IMR-90 (cell line): Measurements from ENCODE around the gene PDS5A.

Source experiments
- BHLHE40 ChIP-seq: fragments of 150-350 bp; IDR thresholded peaks from 2 replicates; pipeline ENCODE4 v1.6.1; 2016; ENCODE audit warnings: mild to moderate bottlenecking, low read depth, low read length
- FOS ChIP-seq: fragments of 150-350 bp; IDR thresholded peaks from 2 replicates; pipeline ENCODE4 v1.6.1; 2016; ENCODE audit warnings: low read depth, low read length
- MAFK ChIP-seq: IDR thresholded peaks from 2 replicates; pipeline ENCODE4 v1.6.1; 2012; ENCODE audit warnings: low read depth, low read length, improper control_type of control experiment
- MXI1 ChIP-seq: IDR thresholded peaks from 2 replicates; pipeline ENCODE4 v1.6.1; 2012; ENCODE audit warnings: low read depth, mild to moderate bottlenecking, low read length, moderate library complexity, borderline replicate concordance
- POLR2A ChIP-seq: IDR thresholded peaks from 2 replicates; pipeline ENCODE4 v1.6.1; 2012; ENCODE audit warnings: mild to moderate bottlenecking, low read depth, low read length
- RAD21 ChIP-seq: IDR thresholded peaks from 2 replicates; pipeline ENCODE4 v1.6.1; 2012; ENCODE audit warnings: low read length, improper control_type of control experiment
- RCOR1 ChIP-seq: IDR thresholded peaks from 2 replicates; pipeline ENCODE4 v1.6.1; 2012; ENCODE audit warnings: mild to moderate bottlenecking, low read length, improper control_type of control experiment; ENCODE audit not compliant: insufficient replicate concordance
- TF ChIP-seq, protein P1 (sequence below): fragments of 150-350 bp; IDR thresholded peaks from 2 replicates; pipeline ENCODE4 v1.6.1; 2016; ENCODE audit warnings: low read depth, mild to moderate bottlenecking, low read length, moderate library complexity, borderline replicate concordance
- TF ChIP-seq, protein P2 (sequence below): conservative IDR thresholded peaks from 2 replicates; pipeline ENCODE4 v1.5.1; 2012; ENCODE audit warnings: mild to moderate bottlenecking, low read depth, low read length, improper control_type of control experiment

DNA sequence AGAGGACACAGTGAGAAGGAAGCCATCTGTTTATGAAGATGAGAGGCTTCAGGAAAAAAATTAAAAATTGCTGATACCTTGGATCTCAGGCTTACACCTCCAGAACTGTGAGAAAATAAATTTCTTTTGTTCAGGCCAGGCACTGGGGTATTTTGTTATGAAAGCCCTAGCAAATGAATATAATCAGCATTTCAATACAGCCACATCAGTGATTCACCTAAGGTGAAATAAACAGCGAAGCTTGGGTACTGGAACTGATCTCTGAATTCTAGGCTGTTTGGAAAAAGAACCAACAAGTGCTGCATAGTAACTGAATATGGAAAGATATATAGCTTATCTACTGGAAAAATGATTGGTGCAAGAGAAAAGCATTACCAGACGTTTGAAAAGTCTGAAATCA is 88.5 kb downstream of the PDS5A start:
- TF ChIP-seq, protein P1, sequence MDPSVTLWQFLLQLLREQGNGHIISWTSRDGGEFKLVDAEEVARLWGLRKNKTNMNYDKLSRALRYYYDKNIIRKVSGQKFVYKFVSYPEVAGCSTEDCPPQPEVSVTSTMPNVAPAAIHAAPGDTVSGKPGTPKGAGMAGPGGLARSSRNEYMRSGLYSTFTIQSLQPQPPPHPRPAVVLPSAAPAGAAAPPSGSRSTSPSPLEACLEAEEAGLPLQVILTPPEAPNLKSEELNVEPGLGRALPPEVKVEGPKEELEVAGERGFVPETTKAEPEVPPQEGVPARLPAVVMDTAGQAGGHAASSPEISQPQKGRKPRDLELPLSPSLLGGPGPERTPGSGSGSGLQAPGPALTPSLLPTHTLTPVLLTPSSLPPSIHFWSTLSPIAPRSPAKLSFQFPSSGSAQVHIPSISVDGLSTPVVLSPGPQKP: no peak
- TF ChIP-seq, protein P2, sequence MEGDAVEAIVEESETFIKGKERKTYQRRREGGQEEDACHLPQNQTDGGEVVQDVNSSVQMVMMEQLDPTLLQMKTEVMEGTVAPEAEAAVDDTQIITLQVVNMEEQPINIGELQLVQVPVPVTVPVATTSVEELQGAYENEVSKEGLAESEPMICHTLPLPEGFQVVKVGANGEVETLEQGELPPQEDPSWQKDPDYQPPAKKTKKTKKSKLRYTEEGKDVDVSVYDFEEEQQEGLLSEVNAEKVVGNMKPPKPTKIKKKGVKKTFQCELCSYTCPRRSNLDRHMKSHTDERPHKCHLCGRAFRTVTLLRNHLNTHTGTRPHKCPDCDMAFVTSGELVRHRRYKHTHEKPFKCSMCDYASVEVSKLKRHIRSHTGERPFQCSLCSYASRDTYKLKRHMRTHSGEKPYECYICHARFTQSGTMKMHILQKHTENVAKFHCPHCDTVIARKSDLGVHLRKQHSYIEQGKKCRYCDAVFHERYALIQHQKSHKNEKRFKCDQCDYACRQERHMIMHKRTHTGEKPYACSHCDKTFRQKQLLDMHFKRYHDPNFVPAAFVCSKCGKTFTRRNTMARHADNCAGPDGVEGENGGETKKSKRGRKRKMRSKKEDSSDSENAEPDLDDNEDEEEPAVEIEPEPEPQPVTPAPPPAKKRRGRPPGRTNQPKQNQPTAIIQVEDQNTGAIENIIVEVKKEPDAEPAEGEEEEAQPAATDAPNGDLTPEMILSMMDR: no peak
- no peak for TF ChIP-seq POLR2A
- TF ChIP-seq FOS: no peak
- TF ChIP-seq MXI1: no peak
- TF ChIP-seq MAFK: no peak
- TF ChIP-seq BHLHE40: no peak
- no peak for TF ChIP-seq RCOR1
- no peak for TF ChIP-seq RAD21
